ENCODE results near the gene EPB41.

DNA sequence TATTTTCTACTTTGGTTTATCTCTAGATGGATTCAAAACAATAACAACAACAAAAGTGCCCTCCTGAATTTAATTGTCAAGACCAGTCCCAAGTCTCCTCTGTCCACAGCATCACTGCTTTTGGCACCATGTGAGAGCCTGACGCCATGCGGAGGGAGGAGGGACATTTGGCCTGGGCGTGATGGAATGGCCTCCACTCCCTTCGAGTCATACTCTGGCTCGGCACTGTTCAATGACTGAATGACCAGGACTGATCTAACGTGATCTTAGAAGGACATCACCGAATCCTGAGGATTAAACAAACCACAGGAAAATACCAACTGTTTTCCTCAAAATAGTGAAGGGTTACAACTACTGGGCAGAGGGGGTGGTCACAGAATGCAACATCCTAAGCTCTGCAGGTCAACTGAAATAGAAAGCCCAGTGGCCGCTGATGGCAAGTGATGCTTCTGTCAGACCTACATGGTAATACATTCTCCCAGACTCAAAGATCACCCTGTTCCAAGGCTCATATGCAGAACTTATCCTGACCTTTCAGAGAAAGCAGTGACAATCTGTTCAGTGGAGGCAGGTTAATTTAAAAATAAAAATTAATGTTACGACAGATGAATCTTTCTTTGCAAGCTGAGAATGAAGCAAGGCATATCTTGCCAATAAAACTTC lies 248.2 kb downstream of the EPB41 start:
- TF ChIP-seq, protein P1, sequence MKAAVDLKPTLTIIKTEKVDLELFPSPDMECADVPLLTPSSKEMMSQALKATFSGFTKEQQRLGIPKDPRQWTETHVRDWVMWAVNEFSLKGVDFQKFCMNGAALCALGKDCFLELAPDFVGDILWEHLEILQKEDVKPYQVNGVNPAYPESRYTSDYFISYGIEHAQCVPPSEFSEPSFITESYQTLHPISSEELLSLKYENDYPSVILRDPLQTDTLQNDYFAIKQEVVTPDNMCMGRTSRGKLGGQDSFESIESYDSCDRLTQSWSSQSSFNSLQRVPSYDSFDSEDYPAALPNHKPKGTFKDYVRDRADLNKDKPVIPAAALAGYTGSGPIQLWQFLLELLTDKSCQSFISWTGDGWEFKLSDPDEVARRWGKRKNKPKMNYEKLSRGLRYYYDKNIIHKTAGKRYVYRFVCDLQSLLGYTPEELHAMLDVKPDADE (IDR thresholded peaks at IDR 0.05) = no peak
- TF ChIP-seq POLR2AphosphoS5 (IDR thresholded peaks at IDR 0.05; ENCODE audit: low read depth) (no peak), EZH2 (IDR thresholded peaks at IDR 0.05; ENCODE audit: low read depth, unreplicated experiment) (no peak), ZNF114 (CRISPR knock-in tag; IDR thresholded peaks at IDR 0.05) (no peak)
- TF ChIP-seq, protein P2, sequence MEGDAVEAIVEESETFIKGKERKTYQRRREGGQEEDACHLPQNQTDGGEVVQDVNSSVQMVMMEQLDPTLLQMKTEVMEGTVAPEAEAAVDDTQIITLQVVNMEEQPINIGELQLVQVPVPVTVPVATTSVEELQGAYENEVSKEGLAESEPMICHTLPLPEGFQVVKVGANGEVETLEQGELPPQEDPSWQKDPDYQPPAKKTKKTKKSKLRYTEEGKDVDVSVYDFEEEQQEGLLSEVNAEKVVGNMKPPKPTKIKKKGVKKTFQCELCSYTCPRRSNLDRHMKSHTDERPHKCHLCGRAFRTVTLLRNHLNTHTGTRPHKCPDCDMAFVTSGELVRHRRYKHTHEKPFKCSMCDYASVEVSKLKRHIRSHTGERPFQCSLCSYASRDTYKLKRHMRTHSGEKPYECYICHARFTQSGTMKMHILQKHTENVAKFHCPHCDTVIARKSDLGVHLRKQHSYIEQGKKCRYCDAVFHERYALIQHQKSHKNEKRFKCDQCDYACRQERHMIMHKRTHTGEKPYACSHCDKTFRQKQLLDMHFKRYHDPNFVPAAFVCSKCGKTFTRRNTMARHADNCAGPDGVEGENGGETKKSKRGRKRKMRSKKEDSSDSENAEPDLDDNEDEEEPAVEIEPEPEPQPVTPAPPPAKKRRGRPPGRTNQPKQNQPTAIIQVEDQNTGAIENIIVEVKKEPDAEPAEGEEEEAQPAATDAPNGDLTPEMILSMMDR (conservative IDR thresholded peaks at IDR 0.05; ENCODE audit: low read depth in 2 of 2) = no peak
